ENCODE results near the gene CLDN16. TPM values are rescaled to one million over a fixed set of nuclear protein-coding genes. Genes with fewer than 3 reads are reported as not detected.

The CLDN16 gene
- total and polyA plus RNA-seq, 2 of the 4 experiments (the other 2 are of a cell fraction), result under 0.01 to 0.09 TPM

- no peak overlapping the region for H4K5ac ChIP-seq (ENCODE audit: low read depth, low read length)
- H2BK5ac ChIP-seq (ENCODE audit: low read depth, low read length, poor library complexity, severe bottlenecking), result no peak overlapping the region
- no peak overlapping the region for H3K23ac ChIP-seq (ENCODE audit: low read depth, low read length)
- H3K27ac ChIP-seq (ENCODE audit: insufficient read depth, low read length), result no peak overlapping the region
- H4K8ac ChIP-seq (ENCODE audit: low read depth in 2 of 2, low read length in 2 of 2), result no peak overlapping the region
- H2BK120ac ChIP-seq (ENCODE audit: low read depth, low read length), result no peak overlapping the region
- no peak overlapping the region for H3K4me3 ChIP-seq (ENCODE audit: insufficient read depth, low read depth, low read length)
- no peak overlapping the region for H3K56ac ChIP-seq (ENCODE audit: extremely low read depth, insufficient read depth, low read length)
- H3K36me3 ChIP-seq (ENCODE audit: control insufficient read depth, insufficient read depth, low read length), result no peaks in the 10 kb centered on the region
- no peaks in the 10 kb centered on the region for H3K79me1 ChIP-seq (ENCODE audit: low read depth in 1 of 2, low read length in 2 of 2)
- no peak overlapping the region for H3K14ac ChIP-seq (replicated peaks; ENCODE audit: low read depth, low read length)
- ChIA-PET POLR2A (ENCODE audit: unreplicated experiment) (no interaction called here), CTCF (no interaction called here)
- no peak overlapping the region for H3K4ac ChIP-seq (ENCODE audit: low read depth, low read length)
- no peak overlapping the region for H4K91ac ChIP-seq (ENCODE audit: insufficient read depth, low read depth, low read length)
- DNase-seq (no peak), ATAC-seq (ENCODE audit: low read depth) (no peak)
- WGBS, 2 experiments (ENCODE audit: extremely low coverage in 2 of 2, insufficient read length in 1 of 2), result no CpG with 5 or more reads among the region's 2 CpGs
- H2AFZ ChIP-seq (replicated peaks; ENCODE audit: low read length, poor library complexity), result no peak overlapping the region
- H3K4me1 ChIP-seq (ENCODE audit: control insufficient read depth, insufficient read depth, low read length), result no peaks in the 10 kb centered on the region
- H4K20me1 ChIP-seq (ENCODE audit: insufficient read depth, low read length), result no peaks in the 10 kb centered on the region
- TF ChIP-seq MAZ (IDR thresholded peaks at IDR 0.05; ENCODE audit: borderline replicate concordance, low read depth, low read length) (no peak), NFE2L2 (IDR thresholded peaks at IDR 0.05; ENCODE audit: low read depth, low read length) (no peak), MXI1 (IDR thresholded peaks at IDR 0.05; ENCODE audit: borderline replicate concordance, low read depth, low read length) (no peak), FOS (IDR thresholded peaks at IDR 0.05; ENCODE audit: low read depth, low read length) (no peak), CHD1 (IDR thresholded peaks at IDR 0.05; ENCODE audit: low read depth, low read length) (no peak), POLR2A (IDR thresholded peaks at IDR 0.05; ENCODE audit: low read depth, low read length) (no peak), MAFK (IDR thresholded peaks at IDR 0.05; ENCODE audit: low read depth, low read length) (no peak), RCOR1 (IDR thresholded peaks at IDR 0.05; ENCODE audit: insufficient replicate concordance, low read length) (no peak), CTCF (conservative IDR thresholded peaks at IDR 0.05; ENCODE audit: low read depth, low read length) (no peak), RAD21 (IDR thresholded peaks at IDR 0.05; ENCODE audit: low read length) (no peak), SMC3 (IDR thresholded peaks at IDR 0.05; ENCODE audit: low read depth, low read length) (no peak), RFX5 (IDR thresholded peaks at IDR 0.05; ENCODE audit: low read depth, low read length) (no peak), CEBPB (IDR thresholded peaks at IDR 0.05; ENCODE audit: low read depth, low read length) (no peak), BHLHE40 (IDR thresholded peaks at IDR 0.05; ENCODE audit: low read depth, low read length) (no peak)
- TF ChIP-seq, protein P1, sequence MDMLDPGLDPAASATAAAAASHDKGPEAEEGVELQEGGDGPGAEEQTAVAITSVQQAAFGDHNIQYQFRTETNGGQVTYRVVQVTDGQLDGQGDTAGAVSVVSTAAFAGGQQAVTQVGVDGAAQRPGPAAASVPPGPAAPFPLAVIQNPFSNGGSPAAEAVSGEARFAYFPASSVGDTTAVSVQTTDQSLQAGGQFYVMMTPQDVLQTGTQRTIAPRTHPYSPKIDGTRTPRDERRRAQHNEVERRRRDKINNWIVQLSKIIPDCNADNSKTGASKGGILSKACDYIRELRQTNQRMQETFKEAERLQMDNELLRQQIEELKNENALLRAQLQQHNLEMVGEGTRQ (IDR thresholded peaks at IDR 0.05; ENCODE audit: low read depth, low read length), result no peak
- TF ChIP-seq, protein P2, sequence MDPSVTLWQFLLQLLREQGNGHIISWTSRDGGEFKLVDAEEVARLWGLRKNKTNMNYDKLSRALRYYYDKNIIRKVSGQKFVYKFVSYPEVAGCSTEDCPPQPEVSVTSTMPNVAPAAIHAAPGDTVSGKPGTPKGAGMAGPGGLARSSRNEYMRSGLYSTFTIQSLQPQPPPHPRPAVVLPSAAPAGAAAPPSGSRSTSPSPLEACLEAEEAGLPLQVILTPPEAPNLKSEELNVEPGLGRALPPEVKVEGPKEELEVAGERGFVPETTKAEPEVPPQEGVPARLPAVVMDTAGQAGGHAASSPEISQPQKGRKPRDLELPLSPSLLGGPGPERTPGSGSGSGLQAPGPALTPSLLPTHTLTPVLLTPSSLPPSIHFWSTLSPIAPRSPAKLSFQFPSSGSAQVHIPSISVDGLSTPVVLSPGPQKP (IDR thresholded peaks at IDR 0.05; ENCODE audit: borderline replicate concordance, low read depth, low read length), result no peak
- no peak overlapping the region for H2BK15ac ChIP-seq (ENCODE audit: low read depth, low read length)
- no peak overlapping the region for H2AK5ac ChIP-seq (ENCODE audit: low read depth, low read length)
- H3K9ac ChIP-seq (ENCODE audit: low read depth, low read length), result no peak overlapping the region
- no peaks in the 10 kb centered on the region for H3K9me1 ChIP-seq (ENCODE audit: insufficient read depth, low read length)
- in situ Hi-C loops (cut with MboI; ENCODE audit: low sequenced_read_pairs), result no loop called here
- H3K18ac ChIP-seq (ENCODE audit: low read depth, low read length), result no peak overlapping the region
- H3K9me3 ChIP-seq (ENCODE audit: control insufficient read depth, insufficient read depth, low read length), result no peaks in the 10 kb centered on the region
- no peaks in the 10 kb centered on the region; the same call in 1 of the 2 replicates for H3K27me3 ChIP-seq (ENCODE audit: control insufficient read depth, insufficient read depth, low read length)
- intact Hi-C loops (cut with micrococcal nuclease), result no loop called here
- no peak overlapping the region for H2AK9ac ChIP-seq (replicated peaks; ENCODE audit: low read depth, low read length, poor library complexity)
- H3K4me2 ChIP-seq (ENCODE audit: low read depth, low read length), result no peak overlapping the region
- no TSS peak for BruUV-seq (replicated peaks)
- no peak overlapping the region for H2BK20ac ChIP-seq (ENCODE audit: low read depth, low read length)
- dilution Hi-C loops (cut with HindIII; ENCODE audit: low sequenced_read_pairs, unreplicated experiment), result no loop called here
Observed at GRCh38 chr3:190448256-190448655, 60.3 kb downstream of the CLDN16 start.
